Measurements from ENCODE around the gene RALGDS. TPM values are rescaled to one million over a fixed set of nuclear protein-coding genes. Genes with fewer than 3 reads are reported as not detected.
A peak's percentile ranks its signal among the peaks of the same experiment; 100 is the strongest.

The RALGDS gene
- polyA plus RNA-seq, 10 donors, result 39.8 to 59.2 (median 47.4) TPM

- peak in 1 of 3 donors; percentile 5 for DNase-seq
Measured at GRCh38 chr9:133151601-133152525, 30.8 kb upstream of the RALGDS start.

GRCh38 chr9:133151041-133151440 is 30.0 kb upstream of the RALGDS start:
- no peak for DNase-seq

- DNase-seq, result peak; percentile 84 to 96 (median 91)
Measured at GRCh38 chr9:133149130-133150015, 28.3 kb upstream of the RALGDS start.

- peak in 2 of 3 donors; percentile 56 to 80 for DNase-seq
Measured at GRCh38 chr9:133148199-133149129, 27.4 kb upstream of the RALGDS start.

DNA sequence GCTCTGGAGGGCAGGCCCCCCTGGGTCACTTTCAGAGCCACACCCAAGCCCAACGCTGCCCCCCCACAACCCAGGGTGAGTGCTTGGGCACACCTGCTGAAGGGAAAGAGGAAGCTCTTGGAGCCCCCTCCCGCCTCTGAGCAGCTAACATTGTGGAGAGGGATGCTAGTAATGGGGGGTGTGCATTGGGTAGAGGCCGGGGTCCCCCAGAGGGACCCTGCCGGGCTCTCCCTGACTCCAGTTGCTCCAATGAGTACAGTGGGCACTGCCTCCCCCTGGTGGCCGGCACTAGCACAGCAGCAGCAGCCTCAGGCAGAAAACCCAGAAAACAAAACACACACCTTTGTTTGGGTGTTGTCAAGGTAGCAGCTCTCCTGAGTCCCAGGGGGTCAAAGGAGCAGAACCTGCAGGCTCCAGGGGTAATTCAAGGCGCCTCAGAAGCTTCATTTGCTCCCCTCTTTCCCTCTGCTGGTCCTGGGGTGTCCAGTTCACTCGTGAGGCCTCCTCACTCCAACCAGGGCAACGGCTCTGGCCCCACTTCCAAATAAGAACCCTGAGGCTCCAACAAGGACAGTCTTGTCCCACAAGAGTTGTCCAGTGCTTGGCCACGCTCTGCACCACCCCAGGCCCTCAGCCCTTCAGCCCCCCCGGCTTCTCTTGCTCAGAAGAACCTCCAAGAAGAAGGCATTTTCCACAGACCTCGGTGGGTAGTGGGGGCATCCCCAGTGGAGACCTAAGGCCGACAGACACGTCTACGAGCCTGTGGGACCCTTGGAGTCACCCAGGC is 26.6 kb upstream of the RALGDS start:
- peak in 2 of 3 donors; percentile 71 to 86 for DNase-seq

DNA sequence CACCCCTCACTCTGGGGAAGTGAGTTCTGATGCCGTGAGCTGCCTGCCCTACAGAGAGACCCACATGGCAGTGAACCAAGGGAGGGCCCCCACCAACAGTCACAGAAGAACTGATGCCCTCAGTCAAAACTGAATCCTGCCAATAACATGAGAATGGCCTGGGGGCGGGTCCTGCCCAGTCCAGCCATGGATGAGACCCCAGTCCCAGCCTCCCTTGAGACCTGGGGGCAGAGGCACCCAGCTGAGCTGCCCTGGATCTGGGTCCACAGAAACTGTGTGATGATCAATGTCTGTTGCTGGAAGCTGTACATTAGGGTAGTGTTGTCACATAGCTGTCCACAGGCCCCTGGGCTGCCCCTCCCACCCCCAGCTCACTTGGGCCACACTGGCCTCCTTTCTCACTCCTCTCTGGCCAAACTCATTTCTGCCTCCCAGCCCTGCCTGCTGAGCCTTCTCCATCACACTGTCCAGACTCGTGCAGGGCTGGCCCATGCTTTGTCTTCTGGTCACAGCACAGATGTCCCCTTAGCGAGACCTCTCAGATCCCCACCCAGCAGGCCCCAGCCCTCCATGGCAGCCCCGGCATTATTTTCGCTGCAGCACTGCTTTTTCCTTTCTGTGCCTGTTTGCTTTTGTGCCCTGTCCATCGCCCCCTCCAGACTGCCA is 25.8 kb upstream of the RALGDS start:
- DNase-seq, result no peak

DNA sequence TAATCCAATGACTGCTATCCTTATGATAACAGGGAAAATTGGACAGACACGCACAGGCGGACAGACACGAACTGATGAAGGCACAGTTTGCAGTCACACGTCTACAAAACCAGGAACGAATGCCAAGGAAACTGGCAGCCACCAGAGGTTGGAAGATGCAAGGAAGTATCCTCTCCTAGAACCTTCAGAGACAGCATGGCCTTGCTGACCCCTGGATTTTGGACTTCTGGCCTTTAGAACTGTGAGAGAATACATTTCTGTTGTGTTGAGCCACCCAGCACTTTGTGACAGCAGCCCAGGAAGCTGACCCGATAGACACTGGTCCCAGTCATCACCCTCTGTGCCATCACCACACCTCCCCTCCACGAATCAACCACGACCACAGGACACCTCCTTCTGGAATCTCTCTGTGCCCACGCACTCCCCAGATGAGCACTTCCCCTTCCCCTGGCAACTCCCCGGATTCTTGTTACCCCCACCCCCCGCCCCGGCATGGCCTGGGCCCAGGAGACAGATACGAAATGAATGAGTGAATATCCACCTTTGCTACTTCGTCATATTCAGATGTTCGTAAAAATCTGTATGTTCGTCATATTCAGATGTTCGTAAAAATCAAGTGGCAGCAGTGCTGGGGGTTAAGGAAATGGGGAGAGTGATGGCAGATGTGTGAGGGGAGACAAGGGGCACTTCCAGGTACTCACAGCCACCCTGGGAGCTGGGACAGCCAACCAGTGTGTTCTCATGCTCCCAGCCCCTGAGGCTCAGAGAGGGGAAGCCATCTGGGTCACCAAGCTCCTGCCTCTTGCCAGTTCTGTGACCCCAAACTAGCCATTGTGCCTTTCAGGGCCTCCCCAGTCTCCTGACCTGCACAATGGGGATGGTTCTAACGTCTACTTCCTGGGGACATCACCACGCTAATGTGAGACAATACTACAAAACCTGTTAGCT is 24.1 kb upstream of the RALGDS start:
- DNase-seq, result no peak

DNA sequence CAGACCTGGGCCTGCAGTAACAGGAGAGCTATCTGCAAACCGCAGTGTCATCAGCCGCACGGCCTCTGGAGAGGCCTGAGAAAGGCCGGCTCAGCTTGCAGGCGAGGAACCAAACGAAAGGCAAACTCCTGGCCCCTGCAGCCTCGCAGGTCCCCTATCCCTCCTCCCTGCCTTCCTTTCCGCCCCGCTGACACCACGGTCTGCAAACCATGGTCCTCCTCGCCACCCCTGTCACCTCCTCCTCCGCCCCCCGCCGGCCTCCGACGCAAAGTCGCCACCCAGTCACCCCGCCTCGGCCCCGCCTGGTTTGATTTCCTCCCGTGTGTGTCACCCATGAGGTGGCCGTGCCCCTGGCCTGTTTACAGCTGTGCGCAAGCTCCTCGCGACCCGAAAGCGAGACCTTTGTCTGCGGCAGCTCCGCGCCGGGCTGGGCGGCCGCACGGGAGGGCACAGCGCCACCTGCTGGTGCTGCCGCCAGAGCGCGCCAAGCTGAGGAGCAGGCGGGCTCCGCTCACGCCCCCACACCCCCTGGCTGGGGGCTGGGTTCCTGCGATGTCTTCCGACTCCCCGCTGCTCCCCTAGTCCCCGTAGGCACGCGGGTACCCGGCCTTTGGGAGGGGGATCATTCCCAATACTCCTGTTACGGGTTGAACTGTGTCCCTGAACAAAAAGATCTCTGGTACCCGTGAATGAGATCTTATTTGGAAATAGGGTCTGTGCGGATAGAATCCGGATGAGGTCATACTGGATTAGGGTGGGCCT is 23.3 kb upstream of the RALGDS start:
- DNase-seq, result peak in 2 of 3 donors; percentile 81 to 93

GRCh38 chr9:133143639-133144141 is 22.6 kb upstream of the RALGDS start:
- DNase-seq, result no peak

GRCh38 chr9:133142684-133143622 is 21.9 kb upstream of the RALGDS start:
- DNase-seq, result no peak

- DNase-seq, result no peak
Measured at GRCh38 chr9:133141833-133142595, 21.0 kb upstream of the RALGDS start.

- DNase-seq, result no peak
Measured at GRCh38 chr9:133140606-133141005, 19.6 kb upstream of the RALGDS start.

DNA sequence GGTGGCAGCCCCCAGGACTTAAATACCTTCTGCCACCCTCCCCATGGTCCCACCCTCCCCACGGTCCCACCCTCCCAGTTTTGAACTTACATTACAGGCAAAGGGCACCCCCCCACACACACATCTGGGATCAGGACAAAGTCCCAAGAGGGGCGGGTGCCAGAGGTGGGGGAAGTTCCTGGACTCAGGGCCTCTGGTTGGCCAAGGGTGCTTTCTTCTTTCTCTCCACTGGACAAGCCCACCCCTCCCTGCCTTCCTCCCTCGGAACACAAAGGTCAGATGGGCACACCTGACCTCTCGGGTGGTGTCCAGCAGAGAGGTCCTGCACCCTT is 19.1 kb upstream of the RALGDS start:
- DNase-seq, result no peak

DNA sequence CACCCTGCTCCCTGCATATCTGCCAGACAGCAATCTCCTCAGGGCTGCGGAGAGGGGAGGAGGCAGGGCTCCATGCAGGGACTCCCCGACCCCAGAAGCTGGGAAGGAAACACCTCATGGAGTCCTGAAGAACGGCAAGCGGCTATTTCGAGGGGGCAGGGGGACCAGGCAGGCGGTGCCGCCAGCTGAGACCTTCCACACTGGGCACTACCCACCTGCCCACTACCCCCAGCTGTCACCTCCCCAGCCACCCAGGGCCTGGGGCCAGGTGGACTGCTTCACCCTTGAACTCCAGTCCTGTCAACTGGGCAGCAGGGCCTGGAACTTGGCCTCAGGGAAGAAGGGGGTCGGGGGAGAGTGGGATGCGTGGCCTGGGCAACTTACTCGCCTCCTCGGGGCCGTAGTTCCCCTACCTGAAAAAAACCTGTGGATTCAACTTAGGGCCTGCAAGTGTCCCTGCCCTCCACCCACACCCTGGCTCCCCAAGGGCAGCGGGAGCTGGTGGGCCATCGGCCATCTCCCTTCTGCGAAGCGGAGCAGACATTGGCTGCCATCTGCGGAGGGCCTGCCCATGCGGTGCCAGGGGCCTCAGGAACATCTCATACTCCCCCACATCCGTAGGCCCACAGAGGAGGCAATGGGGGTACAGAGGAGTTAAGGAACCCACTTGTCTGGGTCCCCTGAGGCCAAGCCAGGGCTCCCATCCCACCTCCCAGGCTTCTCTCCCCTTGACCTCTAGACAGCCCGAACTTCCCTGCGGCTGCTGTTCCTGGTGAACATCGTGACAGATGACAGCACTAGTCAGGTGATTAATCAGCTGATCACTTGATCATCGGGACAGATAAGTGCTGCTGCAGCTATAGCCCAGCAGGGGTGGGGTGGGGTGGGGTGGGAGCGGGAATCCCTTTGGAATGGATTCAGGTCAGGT is 18.5 kb upstream of the RALGDS start:
- no peak for DNase-seq

Measured in muscle of back (tissue), 11 donors.